ENCODE results near the gene DCTN2. TPM values are rescaled to one million over a fixed set of nuclear protein-coding genes. Genes with fewer than 3 reads are reported as not detected.

The DCTN2 gene
- total RNA-seq, 1 experiment from 2014 or later = 121 TPM

DNA sequence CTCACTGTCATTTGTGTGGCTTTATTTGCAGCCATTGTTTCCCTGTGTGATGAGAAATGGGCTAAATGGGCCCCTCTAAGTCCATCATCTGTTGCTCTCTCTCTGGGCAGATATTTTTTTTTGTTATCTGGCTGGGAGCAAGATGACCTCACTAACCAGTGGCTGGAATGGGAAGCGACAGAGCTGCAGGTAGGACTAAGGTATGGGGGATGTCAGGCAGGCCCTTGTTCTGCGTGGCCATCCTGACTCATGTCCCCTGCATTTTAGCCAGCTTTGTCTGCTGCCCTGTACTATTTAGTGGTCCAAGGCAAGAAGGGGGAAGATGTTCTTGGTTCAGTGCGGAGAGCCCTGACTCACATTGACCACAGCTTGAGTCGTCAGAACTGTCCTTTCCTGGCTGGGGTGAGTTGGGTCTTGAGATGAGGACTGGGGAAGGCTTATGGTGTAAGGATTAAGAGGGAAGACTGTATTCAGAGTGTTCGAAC lies 57.8 kb downstream of the DCTN2 start:
- DNase-seq = no peak
- BruUV-seq (replicated peaks) = no TSS peak
- TF ChIP-seq, protein P1, sequence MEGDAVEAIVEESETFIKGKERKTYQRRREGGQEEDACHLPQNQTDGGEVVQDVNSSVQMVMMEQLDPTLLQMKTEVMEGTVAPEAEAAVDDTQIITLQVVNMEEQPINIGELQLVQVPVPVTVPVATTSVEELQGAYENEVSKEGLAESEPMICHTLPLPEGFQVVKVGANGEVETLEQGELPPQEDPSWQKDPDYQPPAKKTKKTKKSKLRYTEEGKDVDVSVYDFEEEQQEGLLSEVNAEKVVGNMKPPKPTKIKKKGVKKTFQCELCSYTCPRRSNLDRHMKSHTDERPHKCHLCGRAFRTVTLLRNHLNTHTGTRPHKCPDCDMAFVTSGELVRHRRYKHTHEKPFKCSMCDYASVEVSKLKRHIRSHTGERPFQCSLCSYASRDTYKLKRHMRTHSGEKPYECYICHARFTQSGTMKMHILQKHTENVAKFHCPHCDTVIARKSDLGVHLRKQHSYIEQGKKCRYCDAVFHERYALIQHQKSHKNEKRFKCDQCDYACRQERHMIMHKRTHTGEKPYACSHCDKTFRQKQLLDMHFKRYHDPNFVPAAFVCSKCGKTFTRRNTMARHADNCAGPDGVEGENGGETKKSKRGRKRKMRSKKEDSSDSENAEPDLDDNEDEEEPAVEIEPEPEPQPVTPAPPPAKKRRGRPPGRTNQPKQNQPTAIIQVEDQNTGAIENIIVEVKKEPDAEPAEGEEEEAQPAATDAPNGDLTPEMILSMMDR (IDR thresholded peaks at IDR 0.05; ENCODE audit: unreplicated experiment) = no peak
- CTCF ChIA-PET = no interaction called here
- no peaks in the 10 kb centered on the region for H3K27me3 Mint-ChIP-seq (ENCODE audit: unreplicated experiment)
- peaks cover 55% of the 10 kb centered on the region for H3K36me3 Mint-ChIP-seq (ENCODE audit: insufficient read depth, unreplicated experiment)
- H3K4me1 Mint-ChIP-seq (ENCODE audit: low read depth, unreplicated experiment) = peaks cover 9% of the 10 kb centered on the region
- H3K27ac Mint-ChIP-seq (ENCODE audit: unreplicated experiment) = peak overlapping the region; percentile 99
- peak overlapping the region; percentile 93 for H3K4me3 Mint-ChIP-seq (ENCODE audit: low read depth, unreplicated experiment)
- H3K9me3 Mint-ChIP-seq (ENCODE audit: low read depth, unreplicated experiment) = no peaks in the 10 kb centered on the region
- intact Hi-C loops (cut with micrococcal nuclease; ENCODE audit: unreplicated experiment) = no loop called here

DNA sequence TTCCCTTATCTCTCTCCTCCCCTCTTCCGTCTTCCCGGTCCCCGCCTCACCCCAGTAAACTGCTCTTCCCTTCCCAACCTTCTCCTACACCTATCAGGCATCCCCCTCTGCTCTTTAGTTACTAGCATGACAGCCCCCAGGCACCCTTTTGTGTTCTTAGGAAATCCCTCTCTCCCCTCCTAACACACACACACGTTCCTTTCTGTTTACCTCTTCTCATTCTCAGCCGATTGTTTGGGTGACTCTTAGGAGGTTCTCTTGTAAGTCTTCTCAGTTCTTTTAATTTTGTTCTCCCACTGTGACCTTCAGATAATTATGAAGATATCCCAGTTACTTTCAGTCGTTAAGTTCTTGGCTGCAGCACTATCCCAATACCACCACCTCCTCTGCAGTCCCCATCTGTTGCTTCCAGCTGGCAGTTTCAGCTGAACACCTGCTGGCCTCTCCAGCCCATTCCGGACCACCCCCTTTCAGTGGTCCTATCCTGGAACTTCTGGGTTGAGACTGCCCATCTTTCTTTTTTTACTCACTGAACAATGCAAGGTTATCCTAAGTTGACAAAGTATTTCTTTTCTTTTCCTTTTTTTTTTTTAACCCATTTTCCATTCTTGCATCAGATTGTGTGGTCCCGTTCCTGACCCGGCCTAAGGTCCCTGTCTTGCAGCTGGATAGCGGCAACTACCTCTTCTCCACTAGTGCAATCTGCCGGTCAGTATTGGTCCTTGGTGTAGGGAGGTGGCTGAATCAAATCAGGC lies 58.4 kb downstream of the DCTN2 start:
- peak overlapping the region; percentile 99 for H3K27ac Mint-ChIP-seq (ENCODE audit: unreplicated experiment)

DNA sequence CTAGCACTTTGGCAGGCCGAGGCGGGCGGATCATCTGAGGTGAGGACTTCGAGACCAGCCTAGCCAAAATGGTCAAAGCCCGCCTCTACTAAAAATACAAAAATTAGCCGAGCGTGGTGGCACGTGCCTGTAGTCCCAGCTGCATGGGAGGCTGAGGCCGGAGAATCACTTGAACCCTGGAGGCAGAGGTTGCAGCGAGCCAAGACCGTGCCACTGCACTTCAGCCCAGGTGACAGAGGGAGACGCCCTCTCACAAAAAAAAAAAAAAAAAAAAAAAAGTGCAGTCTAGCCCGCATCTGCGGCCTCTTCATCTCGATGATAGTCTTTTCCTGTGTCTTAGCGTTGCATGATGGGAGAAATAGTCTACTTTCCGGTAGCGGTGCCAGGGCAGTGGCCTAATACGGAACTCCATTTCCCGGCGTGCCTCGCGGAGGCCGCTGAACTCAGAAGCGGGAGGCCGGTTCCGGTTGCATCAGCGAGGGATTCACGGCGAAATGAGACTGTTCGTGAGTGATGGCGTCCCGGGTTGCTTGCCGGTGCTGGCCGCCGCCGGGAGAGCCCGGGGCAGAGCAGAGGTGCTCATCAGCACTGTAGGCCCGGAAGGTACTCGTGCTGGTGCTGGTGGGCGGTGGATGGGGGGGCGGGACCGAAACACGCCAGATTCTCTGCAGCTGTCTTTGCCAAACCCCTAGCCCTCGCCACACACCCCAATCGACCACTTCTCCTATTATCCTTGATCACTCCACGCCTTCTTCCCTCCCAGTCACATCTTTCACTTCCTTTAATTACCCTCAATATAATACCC lies 59.2 kb downstream of the DCTN2 start, which contains the start of gene MARS1:
MARS1 (plus strand) TSS at position 472 of the 805 bp plus-strand sequence; CDS start at position 495, 23 bp downstream.
- Mint-ChIP-seq H3K9me3 (ENCODE audit: low read depth, unreplicated experiment) (no peaks in the 10 kb centered on the region), H3K27me3 (ENCODE audit: unreplicated experiment) (peaks cover 12% of the 10 kb centered on the region), H3K4me1 (ENCODE audit: low read depth, unreplicated experiment) (peaks cover 9% of the 10 kb centered on the region), H3K27ac (ENCODE audit: unreplicated experiment) (peak within 1 kb of the TSS; percentile 99), H3K36me3 (ENCODE audit: insufficient read depth, unreplicated experiment) (peaks cover 52% of the 10 kb centered on the region), H3K4me3 (ENCODE audit: low read depth, unreplicated experiment) (peak within 1 kb of the TSS; percentile 93)
- TF ChIP-seq, protein P1 (IDR thresholded peaks at IDR 0.05; ENCODE audit: unreplicated experiment) = no peak
- no TSS peak for BruUV-seq (replicated peaks)
- CTCF ChIA-PET = interaction anchor here (1.3 kb wide), 1 partner anchor 29 kb away, joined by 5 read pairs; no protein-coding TSS in a partner anchor
- intact Hi-C loops (cut with micrococcal nuclease; ENCODE audit: unreplicated experiment) = no loop called here
- DNase-seq = peak; percentile 94

More for the DNA sequence above, 58.4 kb downstream of the DCTN2 start:
- intact Hi-C loops (cut with micrococcal nuclease; ENCODE audit: unreplicated experiment) = no loop called here
- H3K36me3 Mint-ChIP-seq (ENCODE audit: insufficient read depth, unreplicated experiment) = peaks cover 55% of the 10 kb centered on the region
- H3K4me3 Mint-ChIP-seq (ENCODE audit: low read depth, unreplicated experiment) = peak overlapping the region; percentile 93
- H3K27me3 Mint-ChIP-seq (ENCODE audit: unreplicated experiment) = peaks cover 5% of the 10 kb centered on the region
- DNase-seq = no peak
- H3K9me3 Mint-ChIP-seq (ENCODE audit: low read depth, unreplicated experiment) = no peaks in the 10 kb centered on the region
- TF ChIP-seq, protein P1 (IDR thresholded peaks at IDR 0.05; ENCODE audit: unreplicated experiment) = no peak
- H3K4me1 Mint-ChIP-seq (ENCODE audit: low read depth, unreplicated experiment) = peaks cover 9% of the 10 kb centered on the region
- CTCF ChIA-PET = interaction anchor here (1.3 kb wide), 1 partner anchor 30 kb away, joined by 5 read pairs; no protein-coding TSS in a partner anchor
- TSS peak; percentile 40 for BruUV-seq (replicated peaks)

DNA sequence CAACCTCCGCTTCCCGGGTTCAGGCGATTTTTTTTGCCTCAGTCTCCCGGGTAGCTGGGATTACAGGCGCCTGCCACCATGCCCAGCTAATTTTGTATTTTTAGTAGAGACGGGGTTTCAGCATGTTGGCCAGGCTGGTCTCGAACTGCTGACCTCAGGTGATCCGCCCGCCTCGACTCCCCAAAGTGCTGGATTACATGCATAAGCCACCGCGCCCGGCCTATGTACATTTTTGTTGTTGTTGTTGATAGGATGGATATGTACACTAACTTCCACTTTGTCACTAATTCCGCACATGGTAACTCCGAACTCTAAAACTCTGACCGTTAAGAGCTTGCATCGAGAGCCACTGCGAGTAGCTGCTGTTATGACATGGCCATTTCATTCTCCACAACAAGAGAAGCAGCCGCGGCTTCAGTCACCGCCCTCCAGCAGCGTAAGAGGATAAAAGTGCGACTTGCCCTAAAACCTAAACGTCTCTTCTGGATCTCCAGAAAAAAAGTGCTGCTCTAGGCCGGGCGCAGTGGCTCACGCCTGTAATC lies 59.9 kb downstream of the DCTN2 start:
- CTCF ChIA-PET = no interaction called here
- H3K27ac Mint-ChIP-seq (ENCODE audit: unreplicated experiment) = no peak overlapping the region
- BruUV-seq (replicated peaks) = no TSS peak
- H3K4me1 Mint-ChIP-seq (ENCODE audit: low read depth, unreplicated experiment) = peaks cover 9% of the 10 kb centered on the region
- TF ChIP-seq, protein P1 (IDR thresholded peaks at IDR 0.05; ENCODE audit: unreplicated experiment) = no peak
- peak overlapping the region; percentile 93 for H3K4me3 Mint-ChIP-seq (ENCODE audit: low read depth, unreplicated experiment)
- intact Hi-C loops (cut with micrococcal nuclease; ENCODE audit: unreplicated experiment) = no loop called here
- H3K9me3 Mint-ChIP-seq (ENCODE audit: low read depth, unreplicated experiment) = no peaks in the 10 kb centered on the region
- no peak for DNase-seq
- peaks cover 46% of the 10 kb centered on the region for H3K36me3 Mint-ChIP-seq (ENCODE audit: insufficient read depth, unreplicated experiment)
- peaks cover 16% of the 10 kb centered on the region for H3K27me3 Mint-ChIP-seq (ENCODE audit: unreplicated experiment)

Data from Calu3 (cell line).